ENCODE measurements around the gene RFTN1. TPM values are rescaled to one million over a fixed set of nuclear protein-coding genes. Genes with fewer than 3 reads are reported as not detected.

The RFTN1 gene
- polyA plus RNA-seq, 3 donors = 17.4 to 28.0 (median 27.2) TPM

GRCh38 chr3:16317561-16317945, 195.9 kb downstream of the RFTN1 start:
- no peak overlapping the region for H3K9ac ChIP-seq (ENCODE audit: insufficient read depth, low read length, poor library complexity, severe bottlenecking)
- no peak overlapping the region for H3K4me3 ChIP-seq (replicated peaks in 1 of 3; ENCODE audit: low read depth in 2 of 3, low read length in 3 of 3)
- intact Hi-C loops (cut with micrococcal nuclease) = no loop called here
- H4K20me1 ChIP-seq (ENCODE audit: insufficient read depth, low read length) = no peaks in the 10 kb centered on the region
- H3K27me3 ChIP-seq (ENCODE audit: control insufficient read depth in 2 of 2, insufficient read depth in 2 of 2, low read length in 2 of 2) = no peaks in the 10 kb centered on the region
- 98% methylated on average over 6 of the region's 6 CpGs for WGBS (ENCODE audit: insufficient coverage)
- H3K27ac Mint-ChIP-seq = peak overlapping the region in 1 of 7 donors; percentile 72
- no peak overlapping the region for H3K4me3 Mint-ChIP-seq
- no peak overlapping the region for H3K27ac ChIP-seq (ENCODE audit: low read depth in 1 of 2, low read length in 2 of 2)
- H3K79me2 ChIP-seq (ENCODE audit: insufficient read depth, low read length) = no peaks in the 10 kb centered on the region
- H3K36me3 ChIP-seq (replicated peaks in 1 of 2; ENCODE audit: control insufficient read depth in 1 of 2, insufficient read depth in 2 of 2, low read length in 2 of 2) = peaks cover 60 to 88% of the 10 kb centered on the region in 2 donors
- DNase-seq = no peak
- H3K9me3 Mint-ChIP-seq = no peaks in the 10 kb centered on the region
- H3K27me3 Mint-ChIP-seq (ENCODE audit: low read depth in 3 of 3) = no peaks in the 10 kb centered on the region
- no peaks in the 10 kb centered on the region for H3K9me3 ChIP-seq (replicated peaks in 1 of 2; ENCODE audit: control insufficient read depth in 1 of 2, insufficient read depth in 1 of 2, low read length in 2 of 2)
- H3K4me2 ChIP-seq (replicated peaks; ENCODE audit: extremely low read depth, low read length, poor library complexity, severe bottlenecking) = no peak overlapping the region
- peaks cover 80 to 82% of the 10 kb centered on the region in 2 donors for H3K36me3 Mint-ChIP-seq
- TF ChIP-seq CTCF (IDR thresholded peaks at IDR 0.05) = no peak
- no peak overlapping the region for H2AFZ ChIP-seq (ENCODE audit: insufficient read depth, low read depth, low read length, poor library complexity, severe bottlenecking)
- H3K4me1 ChIP-seq (ENCODE audit: control insufficient read depth in 1 of 2, insufficient read depth in 2 of 2, low read length in 2 of 2) = peaks cover 0 to 2% of the 10 kb centered on the region in 2 donors
- peaks cover 13% of the 10 kb centered on the region for H3K4me1 Mint-ChIP-seq

GRCh38 chr3:16316847-16317560, 196.5 kb downstream of the RFTN1 start:
- H3K36me3 ChIP-seq (replicated peaks in 1 of 2; ENCODE audit: control insufficient read depth in 1 of 2, insufficient read depth in 2 of 2, low read length in 2 of 2) = peaks cover 55 to 88% of the 10 kb centered on the region in 2 donors
- Mint-ChIP-seq H3K4me3 (no peak overlapping the region), H3K27ac (peak overlapping the region in 2 of 7 donors; percentile 4 to 6), H3K27me3 (ENCODE audit: low read depth in 3 of 3) (no peaks in the 10 kb centered on the region), H3K9me3 (no peaks in the 10 kb centered on the region), H3K4me1 (peaks cover 17% of the 10 kb centered on the region), H3K36me3 (peaks cover 80 to 82% of the 10 kb centered on the region in 2 donors)
- peaks cover 0 to 2% of the 10 kb centered on the region in 2 donors for H3K4me1 ChIP-seq (ENCODE audit: control insufficient read depth in 1 of 2, insufficient read depth in 2 of 2, low read length in 2 of 2)
- no peaks in the 10 kb centered on the region for H3K79me2 ChIP-seq (ENCODE audit: insufficient read depth, low read length)
- no peak for TF ChIP-seq CTCF (IDR thresholded peaks at IDR 0.05)
- no peaks in the 10 kb centered on the region for H3K27me3 ChIP-seq (ENCODE audit: control insufficient read depth in 2 of 2, insufficient read depth in 2 of 2, low read length in 2 of 2)
- H3K9ac ChIP-seq (ENCODE audit: insufficient read depth, low read length, poor library complexity, severe bottlenecking) = no peak overlapping the region
- intact Hi-C loops (cut with micrococcal nuclease) = no loop called here
- H3K4me3 ChIP-seq (replicated peaks in 1 of 3; ENCODE audit: low read depth in 2 of 3, low read length in 3 of 3) = no peak overlapping the region
- H2AFZ ChIP-seq (ENCODE audit: insufficient read depth, low read depth, low read length, poor library complexity, severe bottlenecking) = no peak overlapping the region
- no peaks in the 10 kb centered on the region for H4K20me1 ChIP-seq (ENCODE audit: insufficient read depth, low read length)
- H3K27ac ChIP-seq (ENCODE audit: low read depth in 1 of 2, low read length in 2 of 2) = no peak overlapping the region
- H3K4me2 ChIP-seq (replicated peaks; ENCODE audit: extremely low read depth, low read length, poor library complexity, severe bottlenecking) = no peak overlapping the region
- WGBS (ENCODE audit: insufficient coverage) = 97% methylated on average over 3 of the region's 5 CpGs
- H3K9me3 ChIP-seq (replicated peaks in 1 of 2; ENCODE audit: control insufficient read depth in 1 of 2, insufficient read depth in 1 of 2, low read length in 2 of 2) = no peaks in the 10 kb centered on the region
- DNase-seq = no peak
